Measurements from ENCODE around the gene NDUFB6.

The NDUFB6 gene

GRCh38 chr9:32516241-32516640 is 56.7 kb downstream of the NDUFB6 start:
- no peak for DNase-seq

GRCh38 chr9:32508728-32509127 is 64.2 kb downstream of the NDUFB6 start:
- no peak for DNase-seq

GRCh38 chr9:32503008-32503407 is 70.0 kb downstream of the NDUFB6 start:
- no peak for DNase-seq

Data from NCI-H2171 treated with DMSO at 0.1 percent for 48 hours (cell line).